Measurements from ENCODE around the gene ZNF799.

Gene ZNF799

DNA sequence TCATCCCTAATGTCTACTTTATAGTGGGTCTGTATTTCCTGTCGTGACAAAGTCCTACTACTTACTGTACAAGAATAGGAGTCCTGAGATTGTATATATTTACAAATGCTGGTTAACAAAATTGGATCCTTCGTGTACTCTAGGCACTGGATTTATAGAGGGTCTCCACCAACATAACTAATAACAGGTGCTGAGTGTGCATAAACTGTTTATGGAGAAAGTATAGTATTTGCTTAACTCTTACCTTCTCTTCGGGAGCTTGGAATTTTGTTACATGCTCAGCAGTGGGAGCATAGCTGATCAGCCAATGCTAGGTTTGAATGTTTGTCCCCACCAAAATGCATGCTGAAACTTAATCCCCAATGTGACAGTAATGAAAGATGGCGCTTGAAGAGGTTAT is 47.7 kb downstream of the ZNF799 start:
- Mint-ChIP-seq H3K27me3 (ENCODE audit: low read depth) (no peaks in the 10 kb centered on the region), H3K9me3 (peaks cover 78% of the 10 kb centered on the region), H3K36me3 (ENCODE audit: low read depth) (peaks cover 73% of the 10 kb centered on the region), H3K4me1 (no peaks in the 10 kb centered on the region), H3K27ac (no peak overlapping the region), H3K4me3 (no peak overlapping the region)
- TF ChIP-seq, protein P1, sequence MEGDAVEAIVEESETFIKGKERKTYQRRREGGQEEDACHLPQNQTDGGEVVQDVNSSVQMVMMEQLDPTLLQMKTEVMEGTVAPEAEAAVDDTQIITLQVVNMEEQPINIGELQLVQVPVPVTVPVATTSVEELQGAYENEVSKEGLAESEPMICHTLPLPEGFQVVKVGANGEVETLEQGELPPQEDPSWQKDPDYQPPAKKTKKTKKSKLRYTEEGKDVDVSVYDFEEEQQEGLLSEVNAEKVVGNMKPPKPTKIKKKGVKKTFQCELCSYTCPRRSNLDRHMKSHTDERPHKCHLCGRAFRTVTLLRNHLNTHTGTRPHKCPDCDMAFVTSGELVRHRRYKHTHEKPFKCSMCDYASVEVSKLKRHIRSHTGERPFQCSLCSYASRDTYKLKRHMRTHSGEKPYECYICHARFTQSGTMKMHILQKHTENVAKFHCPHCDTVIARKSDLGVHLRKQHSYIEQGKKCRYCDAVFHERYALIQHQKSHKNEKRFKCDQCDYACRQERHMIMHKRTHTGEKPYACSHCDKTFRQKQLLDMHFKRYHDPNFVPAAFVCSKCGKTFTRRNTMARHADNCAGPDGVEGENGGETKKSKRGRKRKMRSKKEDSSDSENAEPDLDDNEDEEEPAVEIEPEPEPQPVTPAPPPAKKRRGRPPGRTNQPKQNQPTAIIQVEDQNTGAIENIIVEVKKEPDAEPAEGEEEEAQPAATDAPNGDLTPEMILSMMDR (IDR thresholded peaks at IDR 0.05; ENCODE audit: unreplicated experiment in 3 of 3) = no peak

DNA sequence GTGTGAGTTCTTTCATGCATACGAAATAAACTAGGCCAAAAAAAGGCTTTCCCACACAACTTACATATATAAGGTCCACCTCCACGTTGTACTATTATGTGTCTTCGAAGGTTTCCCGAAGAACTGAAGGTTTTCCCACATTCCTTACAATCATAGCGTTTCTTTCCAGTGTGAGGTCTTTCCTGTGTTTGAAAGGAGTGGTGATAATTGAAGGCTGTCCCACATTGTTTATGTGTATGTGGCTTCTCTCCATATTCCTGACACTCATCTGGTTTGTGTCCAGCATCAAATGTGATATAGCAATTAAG is 50.2 kb downstream of the ZNF799 start:
- TF ChIP-seq, protein P1 (IDR thresholded peaks at IDR 0.05; ENCODE audit: unreplicated experiment in 3 of 3) = no peak
- Mint-ChIP-seq H3K4me1 (no peaks in the 10 kb centered on the region), H3K27me3 (ENCODE audit: low read depth) (no peaks in the 10 kb centered on the region), H3K9me3 (peaks cover 78% of the 10 kb centered on the region), H3K27ac (no peak overlapping the region), H3K4me3 (no peak overlapping the region), H3K36me3 (ENCODE audit: low read depth) (peaks cover 83% of the 10 kb centered on the region)

DNA sequence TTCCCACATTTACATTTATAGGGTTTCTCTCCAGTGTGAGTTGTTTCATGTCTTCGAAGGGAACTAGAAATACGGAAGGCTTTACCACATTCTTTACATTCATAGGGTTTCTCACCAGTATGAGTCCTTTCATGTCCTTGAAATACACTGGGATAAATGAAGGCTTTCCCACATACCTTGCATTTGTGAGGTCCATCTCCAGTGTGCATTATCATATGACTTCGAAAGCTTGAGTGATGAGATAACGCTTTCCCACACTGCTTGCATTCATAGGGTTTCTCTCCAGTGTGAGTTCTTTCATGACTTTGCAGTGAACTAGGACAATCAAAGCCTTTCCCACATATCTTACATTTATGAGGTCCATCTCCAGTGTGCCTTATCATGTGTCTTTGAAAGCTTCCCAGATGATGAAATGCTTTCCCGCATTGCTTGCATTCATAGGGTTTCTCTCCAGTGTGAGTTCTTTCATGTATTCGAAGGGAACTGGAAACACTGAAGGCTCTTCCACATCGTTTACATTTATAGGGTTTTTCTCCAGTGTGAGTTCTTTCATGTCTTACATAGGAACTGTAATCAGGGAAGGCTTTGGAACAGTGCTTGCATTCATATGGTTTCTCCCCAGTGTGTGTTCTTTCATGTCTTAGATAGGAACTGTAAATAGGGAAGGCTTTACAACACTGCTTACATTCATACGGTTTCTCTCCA is 50.7 kb downstream of the ZNF799 start:
- TF ChIP-seq, protein P1 (IDR thresholded peaks at IDR 0.05; ENCODE audit: unreplicated experiment in 3 of 3) = no peak
- Mint-ChIP-seq H3K4me3 (no peak overlapping the region), H3K4me1 (no peaks in the 10 kb centered on the region), H3K36me3 (ENCODE audit: low read depth) (peaks cover 86% of the 10 kb centered on the region), H3K27ac (no peak overlapping the region), H3K9me3 (peaks cover 80% of the 10 kb centered on the region), H3K27me3 (ENCODE audit: low read depth) (no peaks in the 10 kb centered on the region)

DNA sequence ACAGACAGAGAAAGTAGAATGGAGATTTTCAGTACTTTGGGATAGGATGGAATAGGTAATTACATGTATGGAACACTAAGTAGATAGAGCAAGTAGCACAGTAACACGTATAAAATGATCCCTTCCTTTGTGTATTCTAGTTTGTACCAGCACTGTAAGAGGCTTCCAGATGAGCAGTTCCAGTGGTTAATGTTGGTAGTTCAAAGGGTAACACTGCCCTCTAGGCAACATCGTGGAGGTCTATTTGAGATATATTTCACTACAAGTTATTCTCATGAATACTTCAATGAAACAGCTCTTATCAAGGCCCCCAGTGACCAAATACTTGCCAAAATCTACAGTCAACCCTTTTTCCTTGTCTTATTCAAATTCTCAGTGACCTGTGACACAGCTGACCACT is 54.2 kb downstream of the ZNF799 start:
- H3K4me1 Mint-ChIP-seq = no peaks in the 10 kb centered on the region
- no peak overlapping the region for H3K27ac Mint-ChIP-seq
- no peaks in the 10 kb centered on the region for H3K27me3 Mint-ChIP-seq (ENCODE audit: low read depth)
- H3K36me3 Mint-ChIP-seq (ENCODE audit: low read depth) = peaks cover 72% of the 10 kb centered on the region
- no peak overlapping the region for H3K4me3 Mint-ChIP-seq
- TF ChIP-seq, protein P1 (IDR thresholded peaks at IDR 0.05; ENCODE audit: unreplicated experiment in 3 of 3) = no peak
- H3K9me3 Mint-ChIP-seq = peaks cover 72% of the 10 kb centered on the region

DNA sequence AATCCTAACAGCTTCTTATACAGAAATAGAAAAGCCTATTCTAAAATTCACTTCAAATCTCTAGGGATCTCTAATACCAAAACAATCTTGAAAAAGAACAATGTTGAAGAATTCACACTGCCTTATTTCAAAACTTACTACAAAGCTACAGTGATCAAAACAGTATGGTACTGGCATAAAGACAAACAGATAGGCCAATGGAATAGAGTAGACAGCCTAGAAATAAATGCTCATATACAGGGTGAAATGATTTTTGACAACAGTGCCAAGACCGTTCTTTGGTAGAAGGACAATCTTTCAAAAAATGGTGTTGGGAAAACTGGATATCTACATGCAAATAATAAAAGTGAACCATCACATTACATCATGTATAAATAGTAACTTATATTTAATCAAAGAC is 55.9 kb downstream of the ZNF799 start:
- peaks cover 66% of the 10 kb centered on the region for H3K9me3 Mint-ChIP-seq
- H3K4me3 Mint-ChIP-seq = no peak overlapping the region
- H3K4me1 Mint-ChIP-seq = no peaks in the 10 kb centered on the region
- TF ChIP-seq, protein P1 (IDR thresholded peaks at IDR 0.05; ENCODE audit: unreplicated experiment in 3 of 3) = no peak
- no peaks in the 10 kb centered on the region for H3K27me3 Mint-ChIP-seq (ENCODE audit: low read depth)
- H3K27ac Mint-ChIP-seq = no peak overlapping the region
- H3K36me3 Mint-ChIP-seq (ENCODE audit: low read depth) = peaks cover 60% of the 10 kb centered on the region
